ENCODE data around the gene OIT3. TPM values are rescaled to one million over a fixed set of nuclear protein-coding genes. Genes with fewer than 3 reads are reported as not detected.

OIT3 gene
- total RNA-seq, 1 donor from 2014 or later = 0.09 TPM

GRCh38 chr10:72925951-72926465 is 32.5 kb downstream of the OIT3 start:
- no peaks in the 10 kb centered on the region for H3K79me2 ChIP-seq (ENCODE audit: insufficient read depth, low read length)

GRCh38 chr10:72927485-72927884 is 33.9 kb downstream of the OIT3 start:
- Histone ChIP-seq H3K4me2 (ENCODE audit: low read length) (no peak overlapping the region), H4K20me1 (ENCODE audit: insufficient read depth, low read length) (no peaks in the 10 kb centered on the region), H3K9ac (ENCODE audit: low read length) (no peak overlapping the region), H2AFZ (ENCODE audit: low read depth, low read length) (no peak overlapping the region), H3K9me3 (ENCODE audit: insufficient read depth, low read depth, low read length) (no peaks in the 10 kb centered on the region), H3K36me3 (ENCODE audit: insufficient read depth, low read length) (no peaks in the 10 kb centered on the region), H3K79me2 (ENCODE audit: insufficient read depth, low read length) (no peaks in the 10 kb centered on the region), H3K4me3 (ENCODE audit: insufficient read depth, low read depth, low read length) (no peak overlapping the region), H3K4me1 (ENCODE audit: insufficient read depth, low read length) (no peaks in the 10 kb centered on the region), H3K27ac (ENCODE audit: low read depth, low read length) (no peak overlapping the region), H3K27me3 (ENCODE audit: insufficient read depth, low read length) (no peaks in the 10 kb centered on the region)
- peaks cover 8% of the 10 kb centered on the region for H3K9me3 Mint-ChIP-seq (ENCODE audit: unreplicated experiment)
- no peaks in the 10 kb centered on the region for H3K4me1 Mint-ChIP-seq (ENCODE audit: low read depth, unreplicated experiment)
- peaks cover 5% of the 10 kb centered on the region for H3K27me3 Mint-ChIP-seq (ENCODE audit: low read depth, unreplicated experiment)
- FAIRE-seq (no peak), DNase-seq (ENCODE audit: low read depth) (no peak)
- H3K36me3 Mint-ChIP-seq (ENCODE audit: low read depth, unreplicated experiment) = peaks cover 11% of the 10 kb centered on the region
- no peak overlapping the region for H3K4me3 Mint-ChIP-seq (ENCODE audit: unreplicated experiment)
- H3K27ac Mint-ChIP-seq (ENCODE audit: unreplicated experiment) = no peak overlapping the region
- TF ChIP-seq EZH2 (IDR thresholded peaks at IDR 0.05; ENCODE audit: insufficient read depth, low read length) = no peak
- TF ChIP-seq, protein P1, sequence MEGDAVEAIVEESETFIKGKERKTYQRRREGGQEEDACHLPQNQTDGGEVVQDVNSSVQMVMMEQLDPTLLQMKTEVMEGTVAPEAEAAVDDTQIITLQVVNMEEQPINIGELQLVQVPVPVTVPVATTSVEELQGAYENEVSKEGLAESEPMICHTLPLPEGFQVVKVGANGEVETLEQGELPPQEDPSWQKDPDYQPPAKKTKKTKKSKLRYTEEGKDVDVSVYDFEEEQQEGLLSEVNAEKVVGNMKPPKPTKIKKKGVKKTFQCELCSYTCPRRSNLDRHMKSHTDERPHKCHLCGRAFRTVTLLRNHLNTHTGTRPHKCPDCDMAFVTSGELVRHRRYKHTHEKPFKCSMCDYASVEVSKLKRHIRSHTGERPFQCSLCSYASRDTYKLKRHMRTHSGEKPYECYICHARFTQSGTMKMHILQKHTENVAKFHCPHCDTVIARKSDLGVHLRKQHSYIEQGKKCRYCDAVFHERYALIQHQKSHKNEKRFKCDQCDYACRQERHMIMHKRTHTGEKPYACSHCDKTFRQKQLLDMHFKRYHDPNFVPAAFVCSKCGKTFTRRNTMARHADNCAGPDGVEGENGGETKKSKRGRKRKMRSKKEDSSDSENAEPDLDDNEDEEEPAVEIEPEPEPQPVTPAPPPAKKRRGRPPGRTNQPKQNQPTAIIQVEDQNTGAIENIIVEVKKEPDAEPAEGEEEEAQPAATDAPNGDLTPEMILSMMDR (IDR thresholded peaks at IDR 0.05; ENCODE audit: insufficient read depth, low read depth, low read length) = no peak

More at GRCh38 chr10:72925951-72926465, 32.5 kb downstream of the OIT3 start:
- DNase-seq (ENCODE audit: low read depth) (no peak), FAIRE-seq (no peak)
- no peaks in the 10 kb centered on the region for H3K36me3 ChIP-seq (ENCODE audit: insufficient read depth, low read length)
- no peak overlapping the region for H3K4me2 ChIP-seq (ENCODE audit: low read length)
- no peaks in the 10 kb centered on the region for H3K4me1 ChIP-seq (ENCODE audit: insufficient read depth, low read length)
- no peak for TF ChIP-seq EZH2 (IDR thresholded peaks at IDR 0.05; ENCODE audit: insufficient read depth, low read length)
- TF ChIP-seq, protein P1 (IDR thresholded peaks at IDR 0.05; ENCODE audit: insufficient read depth, low read depth, low read length) = no peak
- peaks cover 3% of the 10 kb centered on the region for H3K9me3 ChIP-seq (ENCODE audit: insufficient read depth, low read depth, low read length)
- no peak overlapping the region for H3K9ac ChIP-seq (ENCODE audit: low read length)
- H3K4me3 ChIP-seq (ENCODE audit: insufficient read depth, low read depth, low read length) = no peak overlapping the region
- no peak overlapping the region for H2AFZ ChIP-seq (ENCODE audit: low read depth, low read length)
- no peaks in the 10 kb centered on the region for H4K20me1 ChIP-seq (ENCODE audit: insufficient read depth, low read length)
- Mint-ChIP-seq H3K27ac (ENCODE audit: unreplicated experiment) (no peak overlapping the region), H3K4me1 (ENCODE audit: low read depth, unreplicated experiment) (no peaks in the 10 kb centered on the region), H3K9me3 (ENCODE audit: unreplicated experiment) (peaks cover 18% of the 10 kb centered on the region), H3K27me3 (ENCODE audit: low read depth, unreplicated experiment) (peaks cover 5% of the 10 kb centered on the region), H3K36me3 (ENCODE audit: low read depth, unreplicated experiment) (peaks cover 16% of the 10 kb centered on the region), H3K4me3 (ENCODE audit: unreplicated experiment) (no peak overlapping the region)
- no peaks in the 10 kb centered on the region for H3K27me3 ChIP-seq (ENCODE audit: insufficient read depth, low read length)
- no peak overlapping the region for H3K27ac ChIP-seq (ENCODE audit: low read depth, low read length)

- H4K20me1 ChIP-seq (ENCODE audit: insufficient read depth, low read length) = no peaks in the 10 kb centered on the region
- H3K4me3 ChIP-seq (ENCODE audit: insufficient read depth, low read depth, low read length) = no peak overlapping the region
- TF ChIP-seq, protein P1 (IDR thresholded peaks at IDR 0.05; ENCODE audit: insufficient read depth, low read depth, low read length) = no peak
- TF ChIP-seq EZH2 (IDR thresholded peaks at IDR 0.05; ENCODE audit: insufficient read depth, low read length) = no peak
- peaks cover 5% of the 10 kb centered on the region for H3K9me3 Mint-ChIP-seq (ENCODE audit: unreplicated experiment)
- no peak overlapping the region for H2AFZ ChIP-seq (ENCODE audit: low read depth, low read length)
- H3K4me1 Mint-ChIP-seq (ENCODE audit: low read depth, unreplicated experiment) = no peaks in the 10 kb centered on the region
- no peaks in the 10 kb centered on the region for H3K4me1 ChIP-seq (ENCODE audit: insufficient read depth, low read length)
- no peak overlapping the region for H3K27ac Mint-ChIP-seq (ENCODE audit: unreplicated experiment)
- H3K36me3 ChIP-seq (ENCODE audit: insufficient read depth, low read length) = no peaks in the 10 kb centered on the region
- peaks cover 5% of the 10 kb centered on the region for H3K27me3 Mint-ChIP-seq (ENCODE audit: low read depth, unreplicated experiment)
- no peaks in the 10 kb centered on the region for H3K27me3 ChIP-seq (ENCODE audit: insufficient read depth, low read length)
- H3K79me2 ChIP-seq (ENCODE audit: insufficient read depth, low read length) = no peaks in the 10 kb centered on the region
- H3K4me2 ChIP-seq (ENCODE audit: low read length) = no peak overlapping the region
- H3K4me3 Mint-ChIP-seq (ENCODE audit: unreplicated experiment) = no peak overlapping the region
- H3K9ac ChIP-seq (ENCODE audit: low read length) = no peak overlapping the region
- H3K9me3 ChIP-seq (ENCODE audit: insufficient read depth, low read depth, low read length) = no peaks in the 10 kb centered on the region
- FAIRE-seq (no peak), DNase-seq (ENCODE audit: low read depth) (no peak)
- H3K27ac ChIP-seq (ENCODE audit: low read depth, low read length) = no peak overlapping the region
- peaks cover 11% of the 10 kb centered on the region for H3K36me3 Mint-ChIP-seq (ENCODE audit: low read depth, unreplicated experiment)
These were observed 35.3 kb downstream of the OIT3 start for GRCh38 chr10:72928798-72929197.
